Measurements from ENCODE around the gene FSD1. TPM values are rescaled to one million over a fixed set of nuclear protein-coding genes. Genes with fewer than 3 reads are reported as not detected.
A peak's percentile ranks its signal among the peaks of the same experiment; 100 is the strongest.
"Not testable (repeated sequence)": the region's sequence is repeated elsewhere in the genome, so short reads cannot be mapped to it uniquely, and the experiment has no call there.

FSD1 gene
- total and polyA plus RNA-seq, 2 donors = 0.49 to 1.6 TPM

DNA sequence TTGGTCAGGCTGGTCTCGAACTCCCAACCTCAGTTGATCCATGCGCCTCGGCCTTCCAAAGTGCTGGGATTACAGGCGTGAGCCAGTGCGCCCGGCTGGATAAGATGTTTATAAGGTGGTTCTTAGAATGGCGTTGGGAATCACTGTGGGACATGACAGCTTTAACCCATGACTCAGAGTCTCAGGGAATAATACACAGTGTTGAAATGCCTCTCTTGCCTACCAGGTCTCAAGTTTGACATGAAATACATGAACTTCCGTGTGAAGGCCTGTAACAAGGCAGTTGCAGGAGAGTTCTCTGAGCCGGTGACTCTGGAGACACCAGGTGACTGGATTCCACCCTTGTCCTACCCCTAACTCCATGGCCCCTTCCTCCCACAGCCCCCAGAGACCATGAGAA, 12.6 kb downstream of the FSD1 start:
- WGBS = 88% methylated on average over 9 of the region's 9 CpGs

DNA sequence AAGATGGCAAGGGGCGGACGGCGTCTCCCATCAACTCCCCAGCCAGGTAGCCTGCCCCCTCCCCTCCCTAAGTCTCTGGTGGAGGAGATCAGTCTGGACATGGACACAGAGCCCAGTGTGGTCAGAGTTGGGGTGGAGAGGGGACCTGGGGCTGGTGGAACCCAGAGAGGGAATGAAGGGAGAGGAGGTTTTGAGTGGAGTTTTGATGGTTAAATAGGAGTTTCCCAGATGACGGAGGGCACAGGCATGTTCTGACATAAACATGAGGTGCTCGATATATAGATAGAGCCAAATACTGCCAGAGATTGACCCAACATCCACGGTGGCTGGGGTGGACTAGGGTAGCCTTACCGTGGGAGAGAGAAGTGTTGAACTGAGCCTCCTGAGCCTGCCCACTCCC, 14.1 kb downstream of the FSD1 start:
- DNase-seq (ENCODE audit: extremely low spot score) = no peak
- no peak overlapping the region for H3K4me3 ChIP-seq (ENCODE audit: low read depth, low read length)
- H3K4me1 ChIP-seq (ENCODE audit: insufficient read depth) = no peaks in the 10 kb centered on the region
- H3K27ac ChIP-seq (ENCODE audit: low read depth) = no peak overlapping the region
- no peaks in the 10 kb centered on the region for H3K36me3 ChIP-seq (ENCODE audit: insufficient read depth)
- WGBS = 93% methylated on average over 7 of the region's 7 CpGs

More for the DNA sequence above, 12.6 kb downstream of the FSD1 start:
- H3K27ac ChIP-seq (ENCODE audit: low read depth) = no peak overlapping the region
- H3K36me3 ChIP-seq (ENCODE audit: insufficient read depth) = no peaks in the 10 kb centered on the region
- DNase-seq (ENCODE audit: extremely low spot score) = no peak
- H3K4me3 ChIP-seq (ENCODE audit: low read depth, low read length) = no peak overlapping the region
- H3K4me1 ChIP-seq (ENCODE audit: insufficient read depth) = no peaks in the 10 kb centered on the region

DNA sequence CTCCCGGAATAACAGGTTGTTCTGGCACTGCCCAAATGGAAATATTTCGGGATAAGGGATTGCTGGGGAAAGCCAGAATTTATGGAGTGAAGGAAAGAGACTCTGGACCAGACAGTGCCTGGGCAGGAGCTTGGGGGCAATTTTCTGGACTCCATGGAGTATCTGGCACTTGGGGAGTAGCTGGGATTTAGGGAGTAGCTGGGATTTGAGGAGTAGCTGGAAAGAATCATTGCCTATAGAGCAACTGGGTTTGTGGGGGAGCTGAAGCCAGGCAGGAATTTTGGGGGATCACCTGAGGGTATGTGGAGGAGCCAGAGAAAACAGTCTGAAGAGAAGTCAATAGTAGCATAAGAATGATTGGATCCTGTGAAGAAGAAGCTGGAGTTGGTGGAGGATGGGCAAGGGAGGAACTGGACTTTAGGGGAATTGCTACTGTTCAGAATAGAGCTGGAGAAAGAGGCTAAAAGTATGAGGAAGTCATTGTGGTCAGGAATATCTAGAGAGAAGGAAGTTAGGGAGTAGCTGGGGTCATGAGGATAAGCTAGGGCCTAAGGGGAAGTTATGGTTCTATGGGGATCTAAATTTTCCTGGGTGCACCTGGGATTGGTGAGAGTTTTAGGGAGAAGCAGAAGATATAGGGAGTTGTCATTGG, 14.8 kb downstream of the FSD1 start:
- no peak for DNase-seq (ENCODE audit: extremely low spot score)
- H3K36me3 ChIP-seq (ENCODE audit: insufficient read depth) = no peaks in the 10 kb centered on the region
- WGBS = 98% methylated on average over 2 of the region's 2 CpGs

DNA sequence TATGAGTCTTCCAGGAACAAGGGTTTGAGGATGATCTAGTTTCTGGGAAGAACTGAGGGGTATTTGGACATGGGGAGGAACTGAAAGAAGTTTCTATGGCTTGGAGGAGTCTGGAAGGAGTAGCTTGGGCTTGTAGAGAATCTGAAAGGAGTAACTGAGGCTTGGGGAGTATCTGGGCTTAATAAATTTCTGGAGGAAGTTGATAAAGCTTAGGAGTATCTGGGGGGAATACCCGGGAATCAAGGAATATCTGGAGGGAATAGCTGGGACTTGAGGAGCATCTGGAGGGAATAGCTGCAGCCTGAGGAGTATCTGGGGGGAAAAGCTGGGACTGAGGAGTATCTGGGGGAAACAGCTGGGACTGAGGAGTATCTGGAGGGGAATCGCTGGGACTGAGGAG, 16.0 kb downstream of the FSD1 start:
- Histone ChIP-seq H3K36me3 (ENCODE audit: insufficient read depth) (no peaks in the 10 kb centered on the region), H3K4me1 (ENCODE audit: insufficient read depth) (no peaks in the 10 kb centered on the region), H3K4me3 (ENCODE audit: low read depth, low read length) (no peak overlapping the region), H3K27ac (ENCODE audit: low read depth) (no peak overlapping the region)
- DNase-seq (ENCODE audit: extremely low spot score) = no peak
- 97% methylated on average over 2 of the region's 2 CpGs for WGBS

More for the DNA sequence above, 14.8 kb downstream of the FSD1 start:
- no peak overlapping the region for H3K4me3 ChIP-seq (ENCODE audit: low read depth, low read length)
- no peak overlapping the region for H3K27ac ChIP-seq (ENCODE audit: low read depth)
- H3K4me1 ChIP-seq (ENCODE audit: insufficient read depth) = no peaks in the 10 kb centered on the region

DNA sequence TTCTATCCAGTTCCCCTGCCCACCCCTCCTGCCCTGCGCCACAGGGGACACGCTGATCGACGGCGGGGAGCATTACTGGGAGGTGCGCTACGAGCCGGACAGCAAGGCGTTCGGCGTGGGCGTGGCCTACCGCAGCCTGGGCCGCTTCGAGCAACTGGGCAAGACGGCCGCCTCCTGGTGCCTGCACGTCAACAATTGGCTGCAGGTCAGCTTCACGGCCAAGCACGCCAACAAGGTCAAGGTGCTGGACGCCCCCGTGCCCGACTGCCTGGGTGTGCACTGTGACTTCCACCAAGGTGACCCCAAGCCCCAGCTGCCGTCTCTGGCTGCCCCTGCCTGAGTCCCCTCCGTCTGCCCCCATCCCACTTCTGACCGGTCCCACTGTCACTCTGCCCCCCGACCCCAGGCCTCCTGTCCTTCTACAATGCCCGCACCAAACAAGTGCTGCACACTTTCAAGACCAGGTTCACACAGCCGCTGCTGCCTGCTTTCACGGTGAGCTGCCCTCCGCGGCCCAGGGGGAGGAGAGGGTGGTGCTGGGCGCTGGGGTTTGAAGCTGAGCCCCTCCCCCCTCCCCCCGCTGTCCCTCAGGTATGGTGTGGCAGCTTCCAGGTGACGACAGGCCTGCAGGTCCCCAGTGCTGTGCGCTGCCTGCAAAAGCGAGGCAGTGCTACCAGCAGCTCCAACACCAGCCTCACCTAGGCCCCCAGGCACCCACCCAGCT, 18.7 kb downstream of the FSD1 start:
- Histone ChIP-seq H3K4me3 (ENCODE audit: low read depth, low read length) (no peak overlapping the region), H3K27ac (ENCODE audit: low read depth) (no peak overlapping the region), H3K4me1 (ENCODE audit: insufficient read depth) (no peaks in the 10 kb centered on the region), H3K36me3 (ENCODE audit: insufficient read depth) (no peaks in the 10 kb centered on the region)
- no peak for DNase-seq (ENCODE audit: extremely low spot score)
- 83% methylated on average over 37 of the region's 37 CpGs for WGBS

DNA sequence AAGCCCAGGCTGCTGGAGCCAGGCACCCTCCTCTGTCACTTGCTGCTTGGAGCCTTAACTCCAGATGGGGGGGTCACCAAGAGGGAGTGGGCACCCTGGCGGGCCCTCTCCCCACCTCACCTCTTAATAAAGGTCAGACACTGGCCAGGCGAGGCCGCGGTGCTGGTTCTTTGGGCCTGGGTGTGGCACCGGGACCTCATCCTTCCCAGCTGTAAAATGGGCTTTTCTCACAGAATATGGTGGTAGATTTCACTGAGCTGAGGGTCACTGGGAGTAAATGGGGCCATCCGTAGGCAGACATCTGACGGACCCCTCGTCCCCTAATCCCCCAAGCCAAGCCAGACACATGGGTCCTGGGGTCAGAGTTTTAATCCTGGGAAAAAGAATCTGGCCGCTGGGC, 19.3 kb downstream of the FSD1 start:
- no peak overlapping the region for H3K27ac ChIP-seq (ENCODE audit: low read depth)
- DNase-seq (ENCODE audit: extremely low spot score) = no peak
- H3K36me3 ChIP-seq (ENCODE audit: insufficient read depth) = no peaks in the 10 kb centered on the region
- no peak overlapping the region for H3K4me3 ChIP-seq (ENCODE audit: low read depth, low read length)
- no peaks in the 10 kb centered on the region for H3K4me1 ChIP-seq (ENCODE audit: insufficient read depth)
- 93% methylated on average over 9 of the region's 9 CpGs for WGBS

DNA sequence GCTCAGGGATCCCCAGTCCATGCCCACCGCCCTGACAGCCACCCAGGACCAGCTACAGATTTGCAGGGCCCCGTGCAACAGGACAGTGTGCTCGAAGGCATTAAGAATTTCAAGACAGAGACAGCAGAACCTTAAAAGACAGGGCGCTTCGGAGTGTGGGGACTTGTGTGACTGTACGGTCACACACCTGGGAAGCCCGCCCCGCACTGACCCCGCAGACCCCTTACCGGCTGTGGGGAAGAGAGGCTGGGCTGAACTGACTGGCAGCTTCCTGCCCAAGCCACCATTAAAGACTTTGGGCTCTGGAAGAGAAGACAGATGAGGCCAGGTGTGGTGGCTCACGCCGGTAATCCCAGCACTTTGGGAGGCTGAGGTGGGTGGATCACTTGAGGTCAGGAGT, 19.8 kb downstream of the FSD1 start:
- WGBS = 81% methylated on average over 12 of the region's 12 CpGs
- no peaks in the 10 kb centered on the region for H3K36me3 ChIP-seq (ENCODE audit: insufficient read depth)
- no peaks in the 10 kb centered on the region for H3K4me1 ChIP-seq (ENCODE audit: insufficient read depth)
- H3K27ac ChIP-seq (ENCODE audit: low read depth) = no peak overlapping the region
- DNase-seq (ENCODE audit: extremely low spot score) = no peak
- no peak overlapping the region for H3K4me3 ChIP-seq (ENCODE audit: low read depth, low read length)

DNA sequence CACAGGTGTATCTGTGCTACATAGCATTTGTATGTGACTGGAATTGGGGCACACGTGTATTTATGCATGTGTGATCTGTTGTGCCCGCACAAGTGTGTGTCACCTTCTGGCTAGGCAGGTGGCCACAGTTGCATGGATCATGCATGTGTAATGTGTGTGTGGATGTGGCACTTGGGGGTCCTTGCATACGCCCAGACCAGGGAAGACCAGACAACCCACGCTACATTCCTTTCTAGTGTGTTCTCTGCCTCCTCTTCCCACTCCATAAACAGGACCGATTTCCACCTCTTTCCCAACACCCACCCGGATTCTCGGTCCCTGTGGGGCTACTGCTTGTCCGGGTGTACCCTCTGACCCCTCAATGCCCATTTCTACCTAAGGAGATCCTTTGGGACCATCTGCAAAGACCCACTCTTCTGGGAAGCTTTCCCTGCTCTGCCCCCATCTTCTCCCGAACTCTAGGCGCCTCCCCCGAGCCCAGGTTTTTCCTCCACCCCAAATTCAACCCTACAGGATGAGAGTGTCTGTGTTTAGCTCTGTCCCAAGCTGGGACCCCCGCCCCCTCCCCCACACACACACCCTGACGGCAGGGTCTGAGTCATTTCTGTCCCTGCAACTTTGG, 21.9 kb downstream of the FSD1 start:
- Histone ChIP-seq H3K4me3 (ENCODE audit: low read depth, low read length) (no peak overlapping the region), H3K36me3 (ENCODE audit: insufficient read depth) (no peaks in the 10 kb centered on the region), H3K27ac (ENCODE audit: low read depth) (no peak overlapping the region), H3K4me1 (ENCODE audit: insufficient read depth) (no peaks in the 10 kb centered on the region)
- 40% methylated on average over 13 of the region's 13 CpGs for WGBS
- no peak for DNase-seq (ENCODE audit: extremely low spot score)

DNA sequence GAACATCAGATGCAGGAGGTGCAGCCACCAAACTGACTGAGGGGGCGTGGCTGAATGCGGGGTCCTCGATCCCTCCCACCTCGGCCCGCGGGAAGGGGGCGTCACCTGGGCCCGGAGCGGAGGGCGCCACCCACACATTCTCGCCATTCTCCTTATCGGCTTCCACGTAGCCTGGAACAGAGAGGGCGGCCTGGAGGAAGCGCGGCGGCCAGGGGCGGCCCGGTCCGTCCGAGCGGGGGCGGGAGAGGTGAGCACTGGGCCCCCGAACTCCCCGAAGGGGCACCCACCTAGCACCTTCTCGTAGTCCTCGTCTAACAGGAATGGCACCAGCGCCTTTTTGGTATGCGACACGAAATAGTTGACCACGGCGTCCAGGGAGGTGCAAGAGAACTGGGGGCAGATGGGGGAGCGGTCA, 22.4 kb downstream of the FSD1 start:
- WGBS = 9% methylated on average over 33 of the region's 33 CpGs
- Histone ChIP-seq H3K36me3 (ENCODE audit: insufficient read depth) (no peaks in the 10 kb centered on the region), H3K4me3 (ENCODE audit: low read depth, low read length) (no peak overlapping the region), H3K4me1 (ENCODE audit: insufficient read depth) (no peaks in the 10 kb centered on the region), H3K27ac (ENCODE audit: low read depth) (no peak overlapping the region)
- no peak for DNase-seq (ENCODE audit: extremely low spot score)

DNA sequence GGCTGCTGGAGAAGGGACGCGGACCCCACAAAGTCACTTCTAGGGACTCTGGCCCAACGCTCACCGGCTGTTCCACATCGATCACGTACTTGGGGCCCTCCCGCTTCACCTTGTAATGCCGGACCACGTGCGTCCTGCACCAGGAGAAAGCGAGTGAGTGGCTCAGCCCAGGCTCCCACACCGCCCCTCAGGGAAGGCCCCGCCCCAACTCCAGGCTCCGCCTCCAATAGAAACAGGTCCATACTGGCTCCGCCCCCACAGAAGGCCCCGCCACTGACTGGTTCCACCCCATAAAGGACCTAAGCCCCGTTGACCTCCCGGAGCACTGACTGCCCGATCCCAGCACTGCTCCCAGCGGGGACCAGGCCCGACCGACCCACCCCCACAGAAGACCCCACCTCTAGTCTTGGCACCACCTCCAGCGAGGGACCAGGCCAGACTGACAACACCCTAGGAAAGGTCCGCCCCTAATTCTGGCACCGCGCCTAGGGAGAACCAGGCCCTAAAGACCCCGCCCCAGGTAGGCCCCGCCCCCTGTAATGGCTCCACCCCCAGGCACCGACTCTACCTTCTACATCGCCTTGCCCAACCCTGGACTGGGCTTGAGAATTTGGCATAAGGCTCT, 23.0 kb downstream of the FSD1 start:
- Histone ChIP-seq H3K27ac (ENCODE audit: low read depth) (no peak overlapping the region), H3K4me3 (ENCODE audit: low read depth, low read length) (no peak overlapping the region), H3K4me1 (ENCODE audit: insufficient read depth) (no peaks in the 10 kb centered on the region), H3K36me3 (ENCODE audit: insufficient read depth) (no peaks in the 10 kb centered on the region)
- peak; percentile 31 for DNase-seq (ENCODE audit: extremely low spot score)
- WGBS = 6% methylated on average over 30 of the region's 30 CpGs

DNA sequence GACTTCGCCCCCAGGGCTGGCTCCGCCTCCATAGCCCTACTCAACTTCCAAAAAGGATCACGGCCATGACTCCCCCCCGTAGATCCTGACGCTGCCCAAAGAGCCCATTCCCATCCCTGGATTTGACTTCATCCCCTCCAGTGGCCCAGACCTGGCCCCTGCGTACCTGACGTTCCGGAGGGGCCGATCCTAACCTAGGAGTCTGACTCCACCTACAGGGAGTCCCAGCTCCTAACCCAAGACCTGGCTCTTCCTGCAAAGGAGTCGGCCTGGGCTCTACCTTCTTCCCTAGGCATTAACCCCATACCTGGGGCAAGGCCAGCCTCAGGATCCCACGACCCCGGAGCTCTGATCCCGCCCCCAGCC, 23.5 kb downstream of the FSD1 start:
- peak overlapping the region; percentile 0 for H3K4me3 ChIP-seq (ENCODE audit: low read depth, low read length)
- no peaks in the 10 kb centered on the region for H3K4me1 ChIP-seq (ENCODE audit: insufficient read depth)
- DNase-seq (ENCODE audit: extremely low spot score) = no peak
- no peak overlapping the region for H3K27ac ChIP-seq (ENCODE audit: low read depth)
- WGBS = 16% methylated on average over 13 of the region's 13 CpGs
- H3K36me3 ChIP-seq (ENCODE audit: insufficient read depth) = no peaks in the 10 kb centered on the region

DNA sequence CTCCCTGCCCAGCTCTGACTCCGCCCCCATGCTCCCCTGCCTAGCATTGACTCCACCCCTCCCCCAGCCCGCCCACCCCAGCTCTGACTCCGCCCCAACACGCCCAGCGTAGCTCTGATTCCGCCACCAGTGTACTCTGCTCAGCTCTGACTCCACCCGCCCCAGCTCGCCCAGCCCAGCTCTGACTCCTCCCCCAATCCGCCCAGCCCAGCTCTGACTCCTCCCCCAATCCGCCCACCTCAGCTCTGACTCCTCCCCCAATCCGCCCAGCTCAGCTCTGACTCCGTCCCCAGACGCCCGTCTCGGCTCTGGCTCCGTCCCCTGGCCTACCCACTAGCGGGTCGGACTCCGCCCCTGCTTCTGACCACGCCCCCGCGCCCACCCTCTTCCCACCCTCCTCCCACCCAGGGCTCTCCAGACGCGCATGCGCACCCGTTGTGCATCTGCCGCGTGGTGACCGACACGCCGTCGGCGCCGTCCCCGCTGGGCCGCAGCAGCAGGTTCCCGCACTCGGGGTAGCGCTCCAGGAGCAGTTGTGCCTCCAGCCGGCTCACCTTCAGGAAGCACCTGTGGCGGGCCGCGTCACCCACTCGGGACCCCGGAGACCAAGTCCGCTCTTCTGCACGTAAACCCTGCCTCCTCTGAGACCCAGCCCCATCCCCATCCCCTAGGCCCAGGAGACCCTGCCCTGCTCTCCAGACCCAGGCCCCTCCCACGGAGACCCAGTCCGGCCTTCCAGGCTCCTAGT, 24.0 kb downstream of the FSD1 start:
- Histone ChIP-seq H3K4me1 (ENCODE audit: insufficient read depth) (no peaks in the 10 kb centered on the region), H3K27ac (ENCODE audit: low read depth) (no peak overlapping the region), H3K4me3 (ENCODE audit: low read depth, low read length) (peak overlapping the region; percentile 32), H3K36me3 (ENCODE audit: insufficient read depth) (no peaks in the 10 kb centered on the region)
- 4% methylated on average over 49 of the region's 49 CpGs for WGBS
- DNase-seq (ENCODE audit: extremely low spot score) = peak; percentile 90

DNA sequence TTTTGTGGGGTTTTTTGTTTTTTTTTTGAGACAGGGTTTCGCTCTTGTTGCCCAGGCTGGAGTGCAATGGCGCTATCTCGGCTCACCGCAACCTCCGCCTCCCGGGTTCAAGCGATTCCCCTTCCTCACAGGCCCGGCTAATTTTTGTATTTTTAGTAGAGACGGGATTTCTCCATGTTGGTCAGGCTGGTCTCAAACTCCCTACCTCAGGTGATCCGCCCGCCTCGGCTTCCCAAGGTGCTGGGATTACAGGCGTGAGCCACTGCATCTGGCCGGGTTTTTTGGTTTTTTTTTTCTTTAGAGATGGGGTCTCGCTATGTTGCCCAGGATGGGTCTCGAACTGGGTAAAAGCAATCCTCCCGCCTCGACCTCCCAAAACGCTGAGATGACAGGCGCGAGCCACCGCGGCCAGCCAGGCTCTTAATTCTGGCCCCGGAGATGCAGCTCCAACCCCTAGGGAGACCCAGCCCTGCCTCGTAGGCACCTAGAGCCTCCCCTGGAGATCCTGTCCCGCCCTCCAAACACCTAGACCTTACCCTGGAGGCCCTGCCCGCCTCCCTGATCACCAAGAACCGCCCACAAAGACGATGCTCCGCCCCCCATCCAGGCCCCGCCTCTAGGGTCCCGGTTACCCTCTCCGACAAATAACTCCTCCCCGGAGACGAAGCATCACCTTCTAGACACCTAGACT, 24.7 kb downstream of the FSD1 start:
- not testable (repeated sequence) for H3K27ac ChIP-seq (ENCODE audit: low read depth); DNase-seq (ENCODE audit: extremely low spot score); H3K4me1 ChIP-seq (ENCODE audit: insufficient read depth); H3K36me3 ChIP-seq (ENCODE audit: insufficient read depth)
- WGBS = 42% methylated on average over 35 of the region's 35 CpGs
- peak overlapping the region; percentile 32 for H3K4me3 ChIP-seq (ENCODE audit: low read depth, low read length)
